ENCODE data around the gene AMFR. TPM values are rescaled to one million over a fixed set of nuclear protein-coding genes. Genes with fewer than 3 reads are reported as not detected.

The AMFR gene
- polyA plus RNA-seq, 3 donors, result 28.3 to 68.1 (median 48.9) TPM

- WGBS (ENCODE audit: insufficient coverage), result 94% methylated on average over 19 of the region's 21 CpGs
- TF ChIP-seq, protein P1, sequence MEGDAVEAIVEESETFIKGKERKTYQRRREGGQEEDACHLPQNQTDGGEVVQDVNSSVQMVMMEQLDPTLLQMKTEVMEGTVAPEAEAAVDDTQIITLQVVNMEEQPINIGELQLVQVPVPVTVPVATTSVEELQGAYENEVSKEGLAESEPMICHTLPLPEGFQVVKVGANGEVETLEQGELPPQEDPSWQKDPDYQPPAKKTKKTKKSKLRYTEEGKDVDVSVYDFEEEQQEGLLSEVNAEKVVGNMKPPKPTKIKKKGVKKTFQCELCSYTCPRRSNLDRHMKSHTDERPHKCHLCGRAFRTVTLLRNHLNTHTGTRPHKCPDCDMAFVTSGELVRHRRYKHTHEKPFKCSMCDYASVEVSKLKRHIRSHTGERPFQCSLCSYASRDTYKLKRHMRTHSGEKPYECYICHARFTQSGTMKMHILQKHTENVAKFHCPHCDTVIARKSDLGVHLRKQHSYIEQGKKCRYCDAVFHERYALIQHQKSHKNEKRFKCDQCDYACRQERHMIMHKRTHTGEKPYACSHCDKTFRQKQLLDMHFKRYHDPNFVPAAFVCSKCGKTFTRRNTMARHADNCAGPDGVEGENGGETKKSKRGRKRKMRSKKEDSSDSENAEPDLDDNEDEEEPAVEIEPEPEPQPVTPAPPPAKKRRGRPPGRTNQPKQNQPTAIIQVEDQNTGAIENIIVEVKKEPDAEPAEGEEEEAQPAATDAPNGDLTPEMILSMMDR (IDR thresholded peaks at IDR 0.05), result no peak
- Mint-ChIP-seq H3K9me3 (no peaks in the 10 kb centered on the region), H3K36me3 (no peaks in the 10 kb centered on the region), H3K4me1 (no peaks in the 10 kb centered on the region), H3K27ac (no peak overlapping the region), H3K27me3 (ENCODE audit: low read depth in 3 of 3) (peaks cover 1 to 10% (median 2%) of the 10 kb centered on the region in 3 donors), H3K4me3 (no peak overlapping the region)
- no peaks in the 10 kb centered on the region for H4K20me1 ChIP-seq (ENCODE audit: insufficient read depth, low read length)
- no peak overlapping the region for H3K27ac ChIP-seq (ENCODE audit: low read depth in 1 of 2, low read length in 2 of 2)
- H3K4me2 ChIP-seq (replicated peaks; ENCODE audit: extremely low read depth, low read length, poor library complexity, severe bottlenecking), result no peak overlapping the region
- H3K36me3 ChIP-seq (replicated peaks in 1 of 2; ENCODE audit: control insufficient read depth in 1 of 2, insufficient read depth in 2 of 2, low read length in 2 of 2), result no peaks in the 10 kb centered on the region
- H3K9ac ChIP-seq (ENCODE audit: insufficient read depth, low read length, poor library complexity, severe bottlenecking), result no peak overlapping the region
- no peak for DNase-seq
- H3K79me2 ChIP-seq (ENCODE audit: insufficient read depth, low read length), result no peaks in the 10 kb centered on the region
- H3K4me3 ChIP-seq (replicated peaks in 1 of 3; ENCODE audit: low read depth in 2 of 3, low read length in 3 of 3), result no peak overlapping the region
- no peak overlapping the region for H2AFZ ChIP-seq (ENCODE audit: insufficient read depth, low read depth, low read length, poor library complexity, severe bottlenecking)
- intact Hi-C loops (cut with micrococcal nuclease), result no loop called here
- no peaks in the 10 kb centered on the region for H3K4me1 ChIP-seq (ENCODE audit: control insufficient read depth in 1 of 2, insufficient read depth in 2 of 2, low read length in 2 of 2)
- H3K27me3 ChIP-seq (ENCODE audit: control insufficient read depth in 2 of 2, insufficient read depth in 2 of 2, low read length in 2 of 2), result no peaks in the 10 kb centered on the region
- H3K9me3 ChIP-seq (replicated peaks in 1 of 2; ENCODE audit: control insufficient read depth in 1 of 2, insufficient read depth in 1 of 2, low read length in 2 of 2), result no peaks in the 10 kb centered on the region
Measured at GRCh38 chr16:56336711-56337110, 88.6 kb downstream of the AMFR start.

- intact Hi-C loops (cut with micrococcal nuclease), result no loop called here
- no peak overlapping the region for H2AFZ ChIP-seq (ENCODE audit: insufficient read depth, low read depth, low read length, poor library complexity, severe bottlenecking)
- no peak overlapping the region for H3K4me2 ChIP-seq (replicated peaks; ENCODE audit: extremely low read depth, low read length, poor library complexity, severe bottlenecking)
- H3K4me3 ChIP-seq (replicated peaks in 1 of 3; ENCODE audit: low read depth in 2 of 3, low read length in 3 of 3), result no peak overlapping the region
- H3K27me3 Mint-ChIP-seq (ENCODE audit: low read depth in 3 of 3), result peaks cover 1 to 10% (median 2%) of the 10 kb centered on the region in 3 donors
- H3K27ac ChIP-seq (ENCODE audit: low read depth in 1 of 2, low read length in 2 of 2), result no peak overlapping the region
- H3K36me3 ChIP-seq (replicated peaks in 1 of 2; ENCODE audit: control insufficient read depth in 1 of 2, insufficient read depth in 2 of 2, low read length in 2 of 2), result no peaks in the 10 kb centered on the region
- no peak for DNase-seq
- no peaks in the 10 kb centered on the region for H3K27me3 ChIP-seq (ENCODE audit: control insufficient read depth in 2 of 2, insufficient read depth in 2 of 2, low read length in 2 of 2)
- no peaks in the 10 kb centered on the region for H3K9me3 Mint-ChIP-seq
- no peak overlapping the region for H3K27ac Mint-ChIP-seq
- no peaks in the 10 kb centered on the region for H3K79me2 ChIP-seq (ENCODE audit: insufficient read depth, low read length)
- 92% methylated on average over 5 of the region's 8 CpGs for WGBS (ENCODE audit: insufficient coverage)
- H3K4me3 Mint-ChIP-seq, result no peak overlapping the region
- no peaks in the 10 kb centered on the region for H3K4me1 ChIP-seq (ENCODE audit: control insufficient read depth in 1 of 2, insufficient read depth in 2 of 2, low read length in 2 of 2)
- H4K20me1 ChIP-seq (ENCODE audit: insufficient read depth, low read length), result no peaks in the 10 kb centered on the region
- no peaks in the 10 kb centered on the region for H3K36me3 Mint-ChIP-seq
- TF ChIP-seq, protein P1 (IDR thresholded peaks at IDR 0.05), result no peak
- H3K9ac ChIP-seq (ENCODE audit: insufficient read depth, low read length, poor library complexity, severe bottlenecking), result no peak overlapping the region
- H3K4me1 Mint-ChIP-seq, result no peaks in the 10 kb centered on the region
- no peaks in the 10 kb centered on the region for H3K9me3 ChIP-seq (replicated peaks in 1 of 2; ENCODE audit: control insufficient read depth in 1 of 2, insufficient read depth in 1 of 2, low read length in 2 of 2)
Measured at GRCh38 chr16:56336071-56336688, 89.2 kb downstream of the AMFR start.
